HEK293 (cell line): ENCODE results near the gene RFPL2.
A peak's percentile ranks its signal among the peaks of the same experiment; 100 is the strongest.
"Not testable (repeated sequence)": the region's sequence is repeated elsewhere in the genome, so short reads cannot be mapped to it uniquely, and the experiment has no call there.

Source experiments
- CTCF ChIA-PET: fragments of 350-600 bp; formaldehyde crosslinking; extraction: SDS; loops from one replicate; lab custom pipeline; 2021; ENCODE audit warnings: antibody characterized with exemption; lab: Yijun Ruan, JAX
- POLR2A ChIA-PET: fragments of 300-600 bp; formaldehyde crosslinking; extraction: SDS; loops from one replicate; lab custom pipeline; 2020; ENCODE audit warnings: antibody characterized with exemption, inconsistent platforms; lab: Yijun Ruan, JAX
- H3K27ac ChIP-seq: fragments of 200-500 bp; sonication (Bioruptor generic); 2 replicates; pipeline ENCODE4 v1.5.1; 2014; ENCODE audit warnings: low read depth, low read length, control low read depth, inconsistent platforms; ENCODE audit errors: extremely low read depth
- H3K36me3 ChIP-seq, 2 experiments: fragments of 200-500 bp in 1 of 2; sonication (Bioruptor generic) in 1 of 2; 1 replicate in 1 of 2; 2 replicates in 1 of 2; pipeline ENCODE4 v1.5.1; 2014 to 2017; ENCODE audit warnings: inconsistent platforms in 2 of 2, low read length in 2 of 2; ENCODE audit not compliant: control insufficient read depth in 2 of 2, insufficient read depth in 1 of 2
- H3K4me1 ChIP-seq: fragments of 200-500 bp; sonication (Bioruptor generic); 2 replicates; pipeline ENCODE4 v1.5.1; 2014; ENCODE audit warnings: mild to moderate bottlenecking, low read length, inconsistent platforms; ENCODE audit not compliant: control insufficient read depth, insufficient read depth
- H3K4me3 ChIP-seq: 2 replicates; pipeline ENCODE4 v1.5.1; 2011; ENCODE audit warnings: low read depth, mild to moderate bottlenecking, control low read depth, low read length, moderate library complexity
- H3K9me3 ChIP-seq: fragments of 200-500 bp; sonication (Bioruptor generic); 2 replicates; pipeline ENCODE4 v1.5.1; 2014; ENCODE audit warnings: low read depth, low read length, inconsistent platforms; ENCODE audit not compliant: control insufficient read depth, insufficient read depth
- PATZ1 ChIP-seq: fragments of 450-650 bp; formaldehyde crosslinking; IDR thresholded peaks from 2 replicates; pipeline ENCODE4 v1.5.1; 2016; ENCODE audit warnings: missing biosample characterization, missing genetic modification characterization
- TSHZ1 ChIP-seq: fragments of 450-650 bp; formaldehyde crosslinking; IDR thresholded peaks from 2 replicates; pipeline ENCODE4 v1.5.1; 2016; ENCODE audit warnings: missing biosample characterization, missing genetic modification characterization, borderline replicate concordance
- ZNF146 ChIP-seq: fragments of 450-650 bp; formaldehyde crosslinking; IDR thresholded peaks from 2 replicates; pipeline ENCODE4 v1.5.1; 2016; ENCODE audit warnings: missing biosample characterization, missing genetic modification characterization
- ZNF266 ChIP-seq: fragments of 450-650 bp; formaldehyde crosslinking; IDR thresholded peaks from 2 replicates; pipeline ENCODE4 v1.5.1; 2016; ENCODE audit warnings: missing biosample characterization, missing genetic modification characterization, low read depth
- ZNF426 ChIP-seq: fragments of 450-650 bp; formaldehyde crosslinking; IDR thresholded peaks from 2 replicates; pipeline ENCODE4 v1.5.1; 2017; ENCODE audit warnings: missing biosample characterization, missing genetic modification characterization, mild to moderate bottlenecking, inconsistent platforms, moderate library complexity
- ZNF514 ChIP-seq: fragments of 450-650 bp; formaldehyde crosslinking; IDR thresholded peaks from 2 replicates; pipeline ENCODE4 v1.5.1; 2016; ENCODE audit warnings: missing biosample characterization, missing genetic modification characterization
- ZNF544 ChIP-seq: fragments of 450-650 bp; formaldehyde crosslinking; IDR thresholded peaks from 2 replicates; pipeline ENCODE4 v1.5.0; 2017; ENCODE audit warnings: missing biosample characterization, missing genetic modification characterization
- ZNF580 ChIP-seq: fragments of 450-650 bp; formaldehyde crosslinking; IDR thresholded peaks from 2 replicates; pipeline ENCODE4 v1.5.1; 2016; ENCODE audit warnings: missing biosample characterization, missing genetic modification characterization
- ZNF768 ChIP-seq: fragments of 450-650 bp; formaldehyde crosslinking; IDR thresholded peaks from 2 replicates; pipeline ENCODE4 v1.5.1; 2018; ENCODE audit warnings: missing biosample characterization, mild to moderate bottlenecking, missing genetic modification characterization

The RFPL2 gene

GRCh38 chr22:32199341-32199740, 5.5 kb downstream of the RFPL2 start:
- Histone ChIP-seq H3K36me3 (no peaks in the 10 kb centered on the region), H3K27ac (no peak overlapping the region), H3K4me1 (0 out of 2 replicates have a peak, but pooled peaks cover 3% of the 10 kb centered on the region), H3K4me3 (no peak overlapping the region), H3K9me3 (no peaks in the 10 kb centered on the region)
- CTCF ChIA-PET = interaction anchor here (0.5 to 0.6 kb wide), 2 partner anchors 66 to 178 kb away, joined by 3 read pairs; no protein-coding TSS in a partner anchor
- POLR2A ChIA-PET = no interaction called here
- TF ChIP-seq ZNF426 (tag by site-specific recombination) (no peak), TSHZ1 (tag by site-specific recombination) (no peak), ZNF514 (tag by site-specific recombination) (no peak), ZNF544 (tag by site-specific recombination) (no peak), ZNF266 (tag by site-specific recombination) (no peak), PATZ1 (tag by site-specific recombination) (no peak), ZNF768 (tag by site-specific recombination) (no peak)

- POLR2A ChIA-PET, H3K36me3 ChIP-seq, H3K4me1 ChIP-seq, H3K4me3 ChIP-seq, H3K9me3 ChIP-seq, H3K27ac ChIP-seq: not testable (repeated sequence)
- TF ChIP-seq ZNF580 (0 out of 2 replicates have a peak, but pooled peaks have one; percentile 43), ZNF146 (peak; percentile 97)
- CTCF ChIA-PET = interaction anchor here (0.6 kb wide), 1 partner anchor 43 kb away, joined by 3 read pairs; no protein-coding TSS in a partner anchor
Measured at GRCh38 chr22:32197553-32198226, 7.2 kb downstream of the RFPL2 start.

GRCh38 chr22:32195900-32196299, 9.0 kb downstream of the RFPL2 start:
- H3K9me3 ChIP-seq, H3K4me3 ChIP-seq, POLR2A ChIA-PET, H3K27ac ChIP-seq, H3K4me1 ChIP-seq, H3K36me3 ChIP-seq: not testable (repeated sequence)
- CTCF ChIA-PET = interaction anchor here (0.6 to 1.1 kb wide), 4 partner anchors 28 to 219 kb away, joined by 3 to 5 read pairs (median 4); no protein-coding TSS in a partner anchor

- H3K4me3 ChIP-seq, CTCF ChIA-PET, H3K36me3 ChIP-seq, H3K9me3 ChIP-seq, H3K27ac ChIP-seq, H3K4me1 ChIP-seq, POLR2A ChIA-PET: not testable (repeated sequence)
Measured at GRCh38 chr22:32193346-32193745, 11.5 kb downstream of the RFPL2 start.

GRCh38 chr22:32191021-32191420, 13.9 kb downstream of the RFPL2 start:
- H3K36me3 ChIP-seq, CTCF ChIA-PET, H3K27ac ChIP-seq, H3K9me3 ChIP-seq, H3K4me3 ChIP-seq, POLR2A ChIA-PET, H3K4me1 ChIP-seq: not testable (repeated sequence)
